ENCODE results near the gene DPP10.

DNA sequence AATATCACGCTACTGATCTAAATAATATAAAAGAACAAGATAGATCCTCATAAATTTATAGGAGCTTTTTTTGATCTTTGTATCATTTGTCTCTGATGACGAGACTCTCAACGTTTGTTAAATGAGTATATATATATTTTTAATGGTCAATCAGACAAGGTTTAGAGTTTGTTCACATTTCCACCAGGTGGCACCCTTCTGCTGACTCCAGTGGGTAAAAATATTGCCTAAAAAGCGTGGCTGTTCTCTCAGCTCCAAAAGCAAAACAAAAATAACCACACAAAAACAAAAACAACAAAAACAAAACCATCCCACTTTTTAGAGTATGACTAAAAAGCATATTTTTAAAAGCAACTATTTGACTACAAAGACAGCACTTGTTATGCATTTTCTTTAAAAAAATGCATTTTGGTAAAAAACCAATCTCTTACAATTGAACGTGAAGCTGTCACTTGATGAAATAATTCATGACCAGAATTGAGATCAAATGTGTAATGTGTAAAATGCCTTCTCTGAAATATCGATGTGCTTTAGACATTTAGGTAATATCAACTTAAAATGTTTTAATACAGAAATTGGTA is 723.2 kb downstream of the DPP10 start:
- TF ChIP-seq, protein P1, sequence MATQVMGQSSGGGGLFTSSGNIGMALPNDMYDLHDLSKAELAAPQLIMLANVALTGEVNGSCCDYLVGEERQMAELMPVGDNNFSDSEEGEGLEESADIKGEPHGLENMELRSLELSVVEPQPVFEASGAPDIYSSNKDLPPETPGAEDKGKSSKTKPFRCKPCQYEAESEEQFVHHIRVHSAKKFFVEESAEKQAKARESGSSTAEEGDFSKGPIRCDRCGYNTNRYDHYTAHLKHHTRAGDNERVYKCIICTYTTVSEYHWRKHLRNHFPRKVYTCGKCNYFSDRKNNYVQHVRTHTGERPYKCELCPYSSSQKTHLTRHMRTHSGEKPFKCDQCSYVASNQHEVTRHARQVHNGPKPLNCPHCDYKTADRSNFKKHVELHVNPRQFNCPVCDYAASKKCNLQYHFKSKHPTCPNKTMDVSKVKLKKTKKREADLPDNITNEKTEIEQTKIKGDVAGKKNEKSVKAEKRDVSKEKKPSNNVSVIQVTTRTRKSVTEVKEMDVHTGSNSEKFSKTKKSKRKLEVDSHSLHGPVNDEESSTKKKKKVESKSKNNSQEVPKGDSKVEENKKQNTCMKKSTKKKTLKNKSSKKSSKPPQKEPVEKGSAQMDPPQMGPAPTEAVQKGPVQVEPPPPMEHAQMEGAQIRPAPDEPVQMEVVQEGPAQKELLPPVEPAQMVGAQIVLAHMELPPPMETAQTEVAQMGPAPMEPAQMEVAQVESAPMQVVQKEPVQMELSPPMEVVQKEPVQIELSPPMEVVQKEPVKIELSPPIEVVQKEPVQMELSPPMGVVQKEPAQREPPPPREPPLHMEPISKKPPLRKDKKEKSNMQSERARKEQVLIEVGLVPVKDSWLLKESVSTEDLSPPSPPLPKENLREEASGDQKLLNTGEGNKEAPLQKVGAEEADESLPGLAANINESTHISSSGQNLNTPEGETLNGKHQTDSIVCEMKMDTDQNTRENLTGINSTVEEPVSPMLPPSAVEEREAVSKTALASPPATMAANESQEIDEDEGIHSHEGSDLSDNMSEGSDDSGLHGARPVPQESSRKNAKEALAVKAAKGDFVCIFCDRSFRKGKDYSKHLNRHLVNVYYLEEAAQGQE (IDR thresholded peaks at IDR 0.05; ENCODE audit: low read depth) = no peak
- TF ChIP-seq, protein P2, sequence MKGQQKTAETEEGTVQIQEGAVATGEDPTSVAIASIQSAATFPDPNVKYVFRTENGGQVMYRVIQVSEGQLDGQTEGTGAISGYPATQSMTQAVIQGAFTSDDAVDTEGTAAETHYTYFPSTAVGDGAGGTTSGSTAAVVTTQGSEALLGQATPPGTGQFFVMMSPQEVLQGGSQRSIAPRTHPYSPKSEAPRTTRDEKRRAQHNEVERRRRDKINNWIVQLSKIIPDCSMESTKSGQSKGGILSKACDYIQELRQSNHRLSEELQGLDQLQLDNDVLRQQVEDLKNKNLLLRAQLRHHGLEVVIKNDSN (IDR thresholded peaks at IDR 0.05) = no peak
- TF ChIP-seq NFIC (IDR thresholded peaks at IDR 0.05) (no peak), EGR1 (IDR thresholded peaks at IDR 0.05) (no peak), CEBPB (IDR thresholded peaks at IDR 0.05) (no peak), YY1 (IDR thresholded peaks at IDR 0.05; ENCODE audit: low read depth) (no peak), RAD21 (IDR thresholded peaks at IDR 0.05; ENCODE audit: low read depth) (peak; percentile 42)

All from Ishikawa (cell line).